CD8-positive, alpha-beta memory T cell (primary cell): Measurements from ENCODE around the gene CR2. TPM values are rescaled to one million over a fixed set of nuclear protein-coding genes. Genes with fewer than 3 reads are reported as not detected.
"Not testable (repeated sequence)": the region's sequence is repeated elsewhere in the genome, so short reads cannot be mapped to it uniquely, and the experiment has no call there.

Experiments
- CTCF ChIA-PET: fragments of 350-600 bp; sonication (Branson Sonifier 250); formaldehyde crosslinking; loops from one replicate; lab custom pipeline; 2021; ENCODE audit warnings: antibody characterized with exemption; lab: Charles Lee
- POLR2A ChIA-PET: fragments of 350-600 bp; sonication (Branson Sonifier 250); formaldehyde crosslinking; loops from one replicate; lab custom pipeline; 2021; ENCODE audit warnings: antibody characterized with exemption; lab: Charles Lee
- DNase-seq, 5 donors: peaks; one replicate each; pipeline versions ENCODE4 v3.0.0 to v3.0.0-alpha.2; 2020 to 2022; ENCODE audit warnings: mixed read lengths in 1 of 5
- H3K27ac ChIP-seq: one replicate; pipeline ENCODE4 v1.7.0; 2013; ENCODE audit warnings: low read depth, mild to moderate bottlenecking, low read length, moderate library complexity
- H3K27me3 ChIP-seq: 2 replicates; pipeline ENCODE4 v1.7.0; 2013; ENCODE audit warnings: low read length, mild to moderate bottlenecking; ENCODE audit not compliant: insufficient read depth, poor library complexity, severe bottlenecking
- H3K36me3 ChIP-seq: 2 replicates; pipeline ENCODE4 v1.7.0; 2013; ENCODE audit warnings: mild to moderate bottlenecking, low read length, moderate library complexity; ENCODE audit not compliant: insufficient read depth
- H3K4me1 ChIP-seq: 2 replicates; pipeline ENCODE4 v1.7.0; 2013; ENCODE audit warnings: mild to moderate bottlenecking, low read length, moderate library complexity; ENCODE audit not compliant: insufficient read depth
- H3K4me3 ChIP-seq: 2 replicates; pipeline ENCODE4 v1.7.0; 2013; ENCODE audit warnings: mild to moderate bottlenecking, low read length
- H3K9me3 ChIP-seq: 2 replicates; pipeline ENCODE4 v1.7.0; 2013; ENCODE audit warnings: mild to moderate bottlenecking, low read length
- H3K27ac Mint-ChIP-seq, 8 donors: one replicate each; pipeline ENCODE4 v1.8.0; 2020 to 2021; ENCODE audit warnings: mixed read lengths in 8 of 8, mild to moderate bottlenecking in 6 of 8, inconsistent platforms in 3 of 8, moderate library complexity in 3 of 8
- H3K27me3 Mint-ChIP-seq, 2 donors: one replicate each; pipeline ENCODE4 v1.8.0; 2020 to 2021; ENCODE audit warnings: mixed read lengths in 2 of 2, mild to moderate bottlenecking in 1 of 2, moderate library complexity in 1 of 2
- H3K36me3 Mint-ChIP-seq, 3 donors: one replicate each; pipeline ENCODE4 v1.8.0; 2020 to 2021; ENCODE audit warnings: mixed read lengths in 3 of 3, inconsistent platforms in 1 of 3, mild to moderate bottlenecking in 1 of 3
- H3K4me1 Mint-ChIP-seq, 3 donors: one replicate each; pipeline ENCODE4 v1.8.0; 2020 to 2021; ENCODE audit warnings: mixed read lengths in 3 of 3, inconsistent platforms in 1 of 3, mild to moderate bottlenecking in 1 of 3
- H3K4me3 Mint-ChIP-seq, 7 donors: one replicate each; pipeline ENCODE4 v1.8.0; 2020 to 2021; ENCODE audit warnings: mixed read lengths in 7 of 7, mild to moderate bottlenecking in 6 of 7, moderate library complexity in 4 of 7, inconsistent platforms in 2 of 7
- H3K9me3 Mint-ChIP-seq, 5 donors: one replicate each; pipeline ENCODE4 v1.8.0; 2020 to 2022; ENCODE audit warnings: mixed read lengths in 5 of 5, mild to moderate bottlenecking in 3 of 5, moderate library complexity in 2 of 5, inconsistent platforms in 1 of 5
- polyA plus RNA-seq: library from polyadenylated mRNA; unstranded; fragments of 300-500 nt; fragmentation: Illumina TruSeq; gene quantifications from one replicate; pipeline ENCODE4 v1.2.3, GENCODE V29; 2021
- total RNA-seq, 2 experiments: library from RNA; stranded (reverse); gene quantifications; one replicate each; pipeline ENCODE4 v1.2.3, GENCODE V29; 2021

The CR2 gene
- total and polyA plus RNA-seq, 3 experiments from 2014 or later = 1.6 to 2.2 (median 1.6) TPM

GRCh38 chr1:207486198-207486597, 32.1 kb downstream of the CR2 start:
- peak overlapping the region in 1 of 8 donors; percentile 71 for H3K27ac Mint-ChIP-seq
- Histone ChIP-seq H3K4me3 (no peak overlapping the region), H3K27me3 (no peaks in the 10 kb centered on the region), H3K27ac (no peak overlapping the region), H3K4me1 (no peaks in the 10 kb centered on the region), H3K9me3 (no peaks in the 10 kb centered on the region), H3K36me3 (no peaks in the 10 kb centered on the region)
- H3K9me3 Mint-ChIP-seq = no peaks in the 10 kb centered on the region
- peaks cover 8 to 12% of the 10 kb centered on the region in 2 donors for H3K27me3 Mint-ChIP-seq
- no peak for DNase-seq
- no peaks in the 10 kb centered on the region for H3K4me1 Mint-ChIP-seq
- H3K36me3 Mint-ChIP-seq = no peaks in the 10 kb centered on the region
- no peak overlapping the region for H3K4me3 Mint-ChIP-seq
- CTCF ChIA-PET = no interaction called here
- POLR2A ChIA-PET = no interaction called here

- Histone ChIP-seq H3K9me3 (no peaks in the 10 kb centered on the region), H3K36me3 (no peaks in the 10 kb centered on the region), H3K4me3 (no peak overlapping the region), H3K4me1 (no peaks in the 10 kb centered on the region), H3K27ac (no peak overlapping the region), H3K27me3 (no peaks in the 10 kb centered on the region)
- Mint-ChIP-seq H3K27ac (no peak overlapping the region), H3K4me3 (no peak overlapping the region), H3K27me3 (peaks cover 7 to 8% of the 10 kb centered on the region in 2 donors), H3K9me3 (no peaks in the 10 kb centered on the region), H3K36me3 (no peaks in the 10 kb centered on the region), H3K4me1 (no peaks in the 10 kb centered on the region)
- no peak for DNase-seq
- CTCF ChIA-PET = no interaction called here
- POLR2A ChIA-PET = no interaction called here
Observed at GRCh38 chr1:207487636-207488035, 33.5 kb downstream of the CR2 start.

GRCh38 chr1:207493212-207493611, 39.1 kb downstream of the CR2 start:
- Mint-ChIP-seq H3K9me3 (no peaks in the 10 kb centered on the region), H3K4me1 (peaks cover 8 to 16% (median 8%) of the 10 kb centered on the region in 3 donors), H3K27me3 (peaks cover 8 to 25% of the 10 kb centered on the region in 2 donors), H3K27ac (no peak overlapping the region), H3K36me3 (no peaks in the 10 kb centered on the region), H3K4me3 (no peak overlapping the region)
- Histone ChIP-seq H3K4me3 (no peak overlapping the region), H3K36me3 (no peaks in the 10 kb centered on the region), H3K27ac (no peak overlapping the region), H3K9me3 (no peaks in the 10 kb centered on the region), H3K27me3 (peaks cover 12% of the 10 kb centered on the region), H3K4me1 (peaks cover 6% of the 10 kb centered on the region)
- ChIA-PET CTCF (interaction anchor here (0.5 to 1.7 kb wide), 2 partner anchors 39 to 707 kb away, joined by 3 to 6 read pairs; partner anchors contain the start of gene CR2), POLR2A (no interaction called here)
- no peak for DNase-seq

- no peak overlapping the region for H3K4me3 Mint-ChIP-seq
- CTCF ChIA-PET = interaction anchor here (1.7 kb wide), 1 partner anchor 40 kb away, joined by 6 read pairs; the partner anchor contains the start of gene CR2
Observed at GRCh38 chr1:207494171-207494570, 40.0 kb downstream of the CR2 start.

GRCh38 chr1:207495281-207495680, 41.2 kb downstream of the CR2 start:
- H3K27ac Mint-ChIP-seq = peak overlapping the region in 1 of 8 donors; percentile 30
- H3K9me3 Mint-ChIP-seq, H3K4me1 ChIP-seq, DNase-seq, H3K9me3 ChIP-seq, H3K36me3 ChIP-seq, H3K4me3 ChIP-seq, H3K36me3 Mint-ChIP-seq, H3K27ac ChIP-seq: not testable (repeated sequence)
- POLR2A ChIA-PET = interaction anchor here (0.5 kb wide), 1 partner anchor 412 kb away, joined by 3 read pairs; no protein-coding TSS in a partner anchor
- H3K4me3 Mint-ChIP-seq = peak overlapping the region in 5 of 7 donors; percentile 13 to 81 (median 71)
- H3K27me3 ChIP-seq = peaks cover 12% of the 10 kb centered on the region
- CTCF ChIA-PET = interaction anchor here (1.8 kb wide), 1 partner anchor 41 kb away, joined by 6 read pairs; the partner anchor contains the start of gene CR2
- H3K27me3 Mint-ChIP-seq = peaks cover 7 to 26% of the 10 kb centered on the region in 2 donors
- H3K4me1 Mint-ChIP-seq = peaks cover 11 to 20% (median 14%) of the 10 kb centered on the region in 3 donors

More at GRCh38 chr1:207494171-207494570, 40.0 kb downstream of the CR2 start:
- no peak overlapping the region for H3K27ac ChIP-seq
- no peak overlapping the region for H3K4me3 ChIP-seq
- no peak overlapping the region for H3K27ac Mint-ChIP-seq
- H3K36me3 Mint-ChIP-seq = no peaks in the 10 kb centered on the region
- H3K36me3 ChIP-seq = no peaks in the 10 kb centered on the region
- H3K9me3 ChIP-seq = no peaks in the 10 kb centered on the region
- H3K4me1 ChIP-seq = peaks cover 6% of the 10 kb centered on the region
- H3K27me3 ChIP-seq = peaks cover 12% of the 10 kb centered on the region
- peaks cover 7 to 26% of the 10 kb centered on the region in 2 donors for H3K27me3 Mint-ChIP-seq
- no peak for DNase-seq
- peaks cover 8 to 17% (median 9%) of the 10 kb centered on the region in 3 donors for H3K4me1 Mint-ChIP-seq
- H3K9me3 Mint-ChIP-seq = no peaks in the 10 kb centered on the region
- POLR2A ChIA-PET = no interaction called here

GRCh38 chr1:207495801-207496792, 42.0 kb downstream of the CR2 start, which contains the start of gene CR1:
CR1 (plus strand) TSS chr1:207496157; CDS start chr1:207496268, 111 bp downstream.
- Histone ChIP-seq H3K36me3 (no peaks in the 10 kb centered on the region), H3K9me3 (no peaks in the 10 kb centered on the region), H3K27ac (no peak within 1 kb of the TSS), H3K4me1 (peaks cover 6% of the 10 kb centered on the region), H3K27me3 (peaks cover 12% of the 10 kb centered on the region), H3K4me3 (peak within 1 kb of the TSS; percentile 16)
- H3K27ac Mint-ChIP-seq = peak within 1 kb of the TSS in 4 of 8 donors; percentile 16 to 82 (median 42)
- ChIA-PET POLR2A (interaction anchor here (0.5 kb wide), 1 partner anchor 413 kb away, joined by 3 read pairs; no protein-coding TSS in a partner anchor), CTCF (interaction anchor here (1.3 to 1.8 kb wide), 2 partner anchors 42 to 91 kb away, joined by 5 to 6 read pairs; partner anchors contain the start of gene CR2)
- no peaks in the 10 kb centered on the region for H3K9me3 Mint-ChIP-seq
- peaks cover 5 to 29% of the 10 kb centered on the region in 2 donors for H3K27me3 Mint-ChIP-seq
- peak in 3 of 5 donors; percentile 15 to 49 (median 47) for DNase-seq
- no peaks in the 10 kb centered on the region for H3K36me3 Mint-ChIP-seq
- H3K4me1 Mint-ChIP-seq = peaks cover 11 to 20% (median 14%) of the 10 kb centered on the region in 3 donors
- H3K4me3 Mint-ChIP-seq = peak within 1 kb of the TSS; percentile 71 to 84 (median 75)

- peaks cover 11 to 20% (median 14%) of the 10 kb centered on the region in 3 donors for H3K4me1 Mint-ChIP-seq
- peaks cover 7 to 40% of the 10 kb centered on the region in 2 donors for H3K27me3 Mint-ChIP-seq
- H3K27ac Mint-ChIP-seq = no peak overlapping the region
- Histone ChIP-seq H3K27me3 (peaks cover 12% of the 10 kb centered on the region), H3K9me3 (no peaks in the 10 kb centered on the region), H3K27ac (no peak overlapping the region), H3K4me1 (peaks cover 6% of the 10 kb centered on the region), H3K4me3 (no peak overlapping the region), H3K36me3 (no peaks in the 10 kb centered on the region)
- POLR2A ChIA-PET = no interaction called here
- H3K9me3 Mint-ChIP-seq = no peaks in the 10 kb centered on the region
- CTCF ChIA-PET = interaction anchor here (1.0 to 2.9 kb wide), 2 partner anchors 43 to 414 kb away, joined by 3 to 18 read pairs; partner anchors contain the start of gene CR2
- H3K4me3 Mint-ChIP-seq = peak overlapping the region in 1 of 7 donors; percentile 81
- no peak for DNase-seq
- no peaks in the 10 kb centered on the region for H3K36me3 Mint-ChIP-seq
Observed at GRCh38 chr1:207497941-207498340, 43.8 kb downstream of the CR2 start.
